GM18502 (cell line): Measurements from ENCODE around the gene SP6.

Source experiments
- ATAC-seq: cut with Tn5 transposase; IDR thresholded peaks from one replicate; pipeline ENCODE4 v1.9.1; 2021; ENCODE audit warnings: mild to moderate bottlenecking; ENCODE audit not compliant: unreplicated experiment, poor library complexity

SP6 gene

DNA sequence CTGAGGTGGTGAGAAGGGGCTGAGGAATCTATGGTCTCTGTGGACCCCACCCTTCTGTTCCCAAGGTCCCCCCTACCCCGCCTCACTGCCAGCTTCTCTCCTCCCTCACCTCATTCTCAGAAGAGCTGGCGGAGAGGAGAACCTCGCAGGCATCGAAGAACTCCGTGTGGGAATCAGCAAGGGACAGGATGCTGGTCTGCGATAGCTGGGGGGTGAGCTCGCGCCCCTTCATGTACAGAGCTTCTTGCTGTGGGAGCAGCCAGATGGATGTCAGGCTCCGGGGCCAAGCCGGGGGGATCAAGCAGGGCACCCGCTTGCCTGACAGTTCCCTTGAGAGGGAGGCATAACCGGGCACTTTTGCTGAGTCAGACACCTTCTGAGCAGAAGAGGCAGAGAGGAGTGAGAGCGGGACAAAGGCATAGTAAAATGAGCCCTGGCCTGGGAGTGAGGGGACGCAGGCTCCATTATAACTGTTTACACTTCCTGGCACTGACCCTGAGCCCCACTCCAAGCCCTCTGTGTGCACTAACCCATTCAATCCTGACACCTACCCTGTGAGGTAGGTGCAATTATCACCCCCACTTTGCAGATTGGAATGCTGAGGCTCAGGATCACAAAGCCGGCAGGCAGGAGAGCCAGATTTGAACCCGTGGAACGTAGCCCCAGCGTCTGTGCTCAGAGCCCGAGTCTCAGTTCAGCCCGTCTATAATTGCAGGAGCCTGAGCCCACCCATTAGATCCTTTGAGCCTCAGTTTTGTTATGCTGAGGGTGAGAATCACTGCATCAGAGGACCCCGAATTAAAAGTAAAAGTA, 35.7 kb downstream of the SP6 start:
- ATAC-seq, result no peak

DNA sequence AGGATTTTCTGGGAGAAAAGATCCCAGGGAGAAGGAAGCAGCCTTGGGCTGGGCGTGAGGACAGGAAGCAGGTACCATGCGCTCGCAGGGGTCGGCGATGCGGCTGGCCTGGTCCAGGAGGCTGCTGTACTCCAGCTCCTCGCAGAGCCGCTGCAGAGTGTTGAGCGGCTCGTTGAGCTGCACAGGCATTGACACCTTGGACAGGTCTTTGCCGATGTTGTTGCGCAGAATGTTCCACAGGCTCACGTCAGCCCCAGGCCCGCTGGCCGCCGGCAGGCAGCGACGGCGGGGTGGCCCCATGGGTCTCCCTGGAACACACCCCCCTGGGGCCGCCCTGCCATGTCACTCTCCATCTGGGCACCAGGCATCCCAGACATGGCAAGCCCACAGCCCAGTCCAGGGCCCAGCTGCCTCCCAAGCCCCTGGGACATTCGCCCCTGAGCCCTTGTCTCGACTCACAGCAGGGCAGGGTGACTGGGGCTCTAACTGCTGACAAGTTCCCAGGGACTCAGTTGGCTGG, 37.4 kb downstream of the SP6 start:
- no peak for ATAC-seq

- ATAC-seq, result no peak
These were observed 37.9 kb downstream of the SP6 start for GRCh38 chr17:47813077-47813476.

GRCh38 chr17:47812146-47812920, 38.6 kb downstream of the SP6 start:
- ATAC-seq, result no peak

- no peak for ATAC-seq
These were observed 39.3 kb downstream of the SP6 start for GRCh38 chr17:47811709-47812108.

GRCh38 chr17:47810901-47811635, 39.9 kb downstream of the SP6 start:
- no peak for ATAC-seq

GRCh38 chr17:47810200-47810821, 40.7 kb downstream of the SP6 start:
- no peak for ATAC-seq

- ATAC-seq, result no peak
These were observed 42.0 kb downstream of the SP6 start for GRCh38 chr17:47808830-47809480.

DNA sequence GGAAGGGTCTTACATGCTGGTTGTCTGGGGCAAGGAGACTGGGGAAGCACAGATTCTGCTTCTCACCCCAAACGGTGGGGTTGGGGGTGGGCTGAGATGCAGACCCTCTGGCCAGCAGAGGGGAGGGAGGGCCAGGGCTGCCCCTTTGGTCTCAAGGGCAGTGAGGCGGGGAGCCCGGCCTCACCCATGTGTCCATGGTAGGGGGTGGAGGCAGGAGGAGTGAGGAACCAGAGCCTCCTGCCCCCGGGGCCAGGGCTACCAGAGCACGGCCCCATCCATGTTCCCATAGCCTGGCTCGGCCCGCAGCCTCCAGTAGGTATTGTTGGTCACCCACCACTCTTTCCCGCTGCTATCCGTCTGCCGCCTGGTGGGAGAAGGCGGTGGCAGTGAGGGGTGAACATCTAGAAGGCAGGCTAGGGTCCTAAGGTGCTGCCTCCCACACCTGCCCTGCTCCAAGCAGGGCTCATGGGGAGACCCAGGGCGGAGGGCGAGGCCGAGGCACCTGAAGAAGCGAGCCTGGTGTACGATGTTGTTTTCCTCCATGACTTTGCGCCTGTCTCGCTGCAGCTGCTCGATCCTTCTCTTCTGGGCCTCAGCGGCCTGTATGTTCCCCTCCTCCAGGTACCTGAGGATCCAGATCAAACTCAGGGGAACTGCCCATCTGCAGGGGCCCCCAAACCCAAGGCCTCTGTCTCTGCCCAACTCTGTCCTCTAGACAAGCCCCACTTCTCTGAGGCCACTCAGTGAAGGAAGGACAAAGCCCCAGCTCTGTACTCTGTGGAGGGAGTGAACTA, 42.7 kb downstream of the SP6 start:
- no peak for ATAC-seq

DNA sequence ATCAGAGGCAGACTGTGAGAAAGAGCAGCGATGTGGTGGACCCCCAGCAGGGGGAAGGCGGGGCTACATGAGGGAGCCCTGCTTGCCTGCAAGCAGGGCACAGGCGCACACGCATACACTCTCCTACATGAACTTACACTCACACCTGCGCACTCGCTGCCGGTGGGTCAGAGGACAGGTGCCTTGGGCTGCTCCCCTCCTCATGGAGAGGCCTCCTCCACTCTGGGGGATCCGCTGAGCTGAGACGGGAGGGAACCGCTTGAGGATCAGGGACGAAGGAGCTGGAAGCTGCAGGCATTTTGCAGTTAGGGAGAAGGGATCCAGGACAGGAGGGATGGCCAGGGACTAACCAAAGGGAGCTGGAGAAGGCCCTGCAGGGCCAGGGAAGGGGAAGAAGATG, 43.5 kb downstream of the SP6 start:
- ATAC-seq, result no peak

DNA sequence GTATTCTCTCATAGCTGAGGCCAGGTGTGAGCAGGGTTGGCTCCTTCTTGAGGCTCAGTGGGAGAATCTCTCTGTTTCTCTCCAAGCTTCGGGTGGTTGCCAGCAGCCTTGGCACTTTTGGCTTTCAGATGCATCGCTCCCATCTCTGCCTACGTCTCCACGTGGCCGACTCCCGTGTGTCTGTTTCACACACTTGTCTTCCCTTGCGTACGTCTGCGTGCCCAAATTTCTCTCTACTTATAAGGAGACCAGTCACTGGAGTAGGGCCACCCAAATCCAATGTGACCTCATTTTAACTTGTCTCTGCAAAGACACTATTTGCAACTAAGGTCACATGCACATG, 44.1 kb downstream of the SP6 start:
- ATAC-seq, result no peak

- no peak for ATAC-seq
These were observed 44.7 kb downstream of the SP6 start for GRCh38 chr17:47806026-47806912.

GRCh38 chr17:47804461-47804860, 46.5 kb downstream of the SP6 start:
- no peak for ATAC-seq

- no peak for ATAC-seq
These were observed 47.2 kb downstream of the SP6 start for GRCh38 chr17:47803751-47804150.

DNA sequence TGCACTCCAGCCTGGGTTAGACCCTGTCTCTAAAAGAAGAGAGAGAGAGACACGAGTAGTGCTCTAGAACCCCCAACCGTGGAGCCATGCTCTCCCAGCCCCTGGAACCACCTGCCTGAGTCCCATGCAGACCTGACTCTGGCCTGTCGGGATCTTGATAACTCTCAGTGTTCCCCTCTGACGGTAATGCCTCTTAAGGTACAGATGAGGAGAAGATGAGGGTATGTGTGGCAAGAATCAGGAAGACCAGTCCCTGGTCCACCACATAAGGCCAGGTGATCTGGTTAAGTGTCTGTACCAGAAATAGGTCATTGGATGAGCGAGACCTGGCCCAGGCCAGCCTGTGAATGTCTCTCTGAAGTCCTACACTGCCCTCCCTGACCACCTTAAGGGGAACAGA, 47.8 kb downstream of the SP6 start:
- ATAC-seq, result no peak

DNA sequence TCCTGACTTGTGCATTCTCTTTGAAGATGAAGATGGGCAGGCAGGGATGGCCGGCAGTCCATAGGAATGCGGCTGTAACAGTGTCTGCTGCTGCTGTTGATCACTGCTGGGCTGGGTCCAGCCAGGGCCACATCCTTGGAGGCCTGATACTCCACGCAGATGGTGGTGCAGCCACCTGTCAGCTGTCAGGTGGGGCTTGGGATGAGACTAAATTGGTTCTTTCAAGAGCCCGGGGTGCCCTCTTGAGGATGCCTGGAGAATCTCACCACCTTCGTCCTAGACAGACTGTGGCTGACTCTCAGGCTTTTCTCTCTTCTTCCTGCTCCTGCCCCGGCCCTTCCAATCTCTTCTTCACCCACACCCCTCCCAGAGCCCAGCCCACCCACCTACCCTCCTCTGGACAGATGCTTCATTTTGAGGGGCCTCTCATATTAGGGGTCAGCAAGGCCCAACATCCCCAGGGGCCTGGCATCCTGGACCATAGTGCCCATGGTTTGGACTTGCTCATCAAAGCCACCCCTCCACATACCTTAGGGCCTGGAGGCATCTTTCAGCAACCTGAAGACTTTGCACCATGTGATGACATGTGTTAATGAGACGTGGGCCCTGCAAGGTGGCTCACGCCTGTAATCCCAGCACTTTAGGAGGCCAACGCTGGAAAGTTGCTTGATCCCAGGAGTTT, 48.5 kb downstream of the SP6 start:
- no peak for ATAC-seq

GRCh38 chr17:47801906-47802305, 49.1 kb downstream of the SP6 start:
- no peak for ATAC-seq
